HG02938 (cell line): Measurements from ENCODE around the gene TRIOBP.
"Not testable (repeated sequence)": the region's sequence is repeated elsewhere in the genome, so short reads cannot be mapped to it uniquely, and the experiment has no call there.

Source experiments
- ATAC-seq: cut with Tn5 transposase; IDR thresholded peaks from one replicate; pipeline ENCODE4 v1.9.1; 2021; ENCODE audit warnings: mild to moderate bottlenecking, moderate library complexity; ENCODE audit not compliant: unreplicated experiment

TRIOBP gene

DNA sequence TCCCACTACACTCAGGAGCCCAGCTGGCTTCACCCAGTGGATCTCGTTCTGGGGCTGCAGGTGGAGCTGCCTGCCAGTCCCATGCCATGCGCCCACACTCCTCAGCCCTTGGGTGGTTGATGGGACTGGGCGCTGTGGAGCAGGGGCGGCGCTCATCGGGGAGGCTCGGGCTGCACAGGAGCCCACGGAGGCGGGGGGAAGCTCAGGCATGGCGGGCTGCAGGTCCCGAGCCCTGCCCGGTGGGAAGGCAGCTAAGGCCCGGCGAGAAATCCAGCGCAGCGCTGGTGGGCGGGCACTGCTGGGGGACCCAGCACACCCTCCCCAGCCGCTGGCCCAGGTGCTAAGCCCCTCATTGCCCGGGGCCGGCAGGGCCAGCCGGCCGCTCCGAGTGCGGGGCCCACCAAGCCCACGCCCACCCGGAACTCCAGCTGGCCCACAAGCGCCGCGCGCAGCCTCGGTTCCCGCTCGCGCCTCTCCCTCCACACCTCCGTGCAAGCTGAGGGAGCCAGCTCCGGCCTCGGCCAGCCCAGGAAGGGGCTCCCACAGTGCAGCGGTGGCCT lies 21.0 kb downstream of the TRIOBP start:
- ATAC-seq: not testable (repeated sequence)

DNA sequence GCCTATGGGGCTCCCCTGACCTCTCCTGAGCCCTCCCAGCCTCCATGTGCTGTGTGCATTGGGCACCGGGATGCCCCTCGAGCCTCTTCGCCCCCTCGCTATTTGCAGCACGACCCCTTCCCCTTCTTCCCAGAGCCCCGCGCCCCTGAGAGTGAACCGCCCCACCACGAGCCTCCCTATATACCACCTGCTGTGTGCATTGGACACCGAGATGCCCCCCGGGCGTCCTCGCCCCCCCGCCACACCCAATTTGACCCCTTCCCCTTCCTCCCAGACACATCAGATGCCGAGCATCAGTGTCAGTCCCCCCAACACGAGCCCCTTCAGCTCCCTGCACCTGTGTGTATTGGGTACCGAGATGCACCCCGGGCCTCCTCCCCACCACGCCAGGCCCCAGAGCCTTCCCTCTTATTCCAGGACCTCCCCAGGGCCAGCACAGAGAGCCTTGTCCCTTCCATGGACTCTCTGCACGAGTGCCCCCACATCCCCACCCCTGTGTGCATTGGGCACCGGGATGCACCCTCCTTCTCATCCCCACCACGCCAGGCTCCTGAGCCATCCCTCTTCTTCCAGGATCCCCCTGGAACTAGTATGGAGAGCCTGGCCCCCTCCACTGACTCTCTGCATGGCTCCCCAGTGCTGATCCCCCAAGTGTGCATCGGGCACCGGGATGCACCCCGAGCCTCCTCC lies 28.8 kb downstream of the TRIOBP start:
- no peak for ATAC-seq

DNA sequence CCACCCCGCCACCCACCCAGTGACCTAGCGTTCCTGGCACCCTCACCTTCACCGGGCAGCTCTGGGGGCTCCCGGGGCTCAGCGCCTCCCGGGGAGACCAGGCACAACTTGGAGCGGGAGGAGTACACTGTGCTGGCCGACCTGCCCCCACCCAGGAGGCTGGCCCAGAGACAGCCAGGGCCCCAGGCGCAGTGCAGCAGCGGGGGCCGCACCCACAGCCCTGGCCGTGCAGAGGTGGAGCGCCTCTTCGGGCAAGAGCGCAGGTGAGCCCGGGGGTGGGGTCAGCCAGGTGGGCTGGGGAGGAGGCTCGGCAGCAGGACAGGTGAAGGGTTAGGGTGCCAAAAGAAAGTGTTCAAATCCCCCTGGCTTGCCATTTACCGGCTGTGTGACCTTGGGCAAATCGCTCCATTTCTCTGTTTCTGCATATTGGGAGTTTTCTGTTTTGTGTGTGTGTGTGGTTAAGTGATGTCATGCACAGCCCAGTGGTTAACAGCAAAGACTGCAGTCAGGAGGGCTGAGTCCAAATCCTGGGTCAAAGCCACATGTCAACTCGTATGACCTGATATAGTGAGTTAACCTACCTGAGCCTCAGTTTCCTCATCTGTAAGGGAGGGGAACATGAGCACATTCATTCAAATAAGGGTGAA lies 29.5 kb downstream of the TRIOBP start:
- ATAC-seq: no peak

DNA sequence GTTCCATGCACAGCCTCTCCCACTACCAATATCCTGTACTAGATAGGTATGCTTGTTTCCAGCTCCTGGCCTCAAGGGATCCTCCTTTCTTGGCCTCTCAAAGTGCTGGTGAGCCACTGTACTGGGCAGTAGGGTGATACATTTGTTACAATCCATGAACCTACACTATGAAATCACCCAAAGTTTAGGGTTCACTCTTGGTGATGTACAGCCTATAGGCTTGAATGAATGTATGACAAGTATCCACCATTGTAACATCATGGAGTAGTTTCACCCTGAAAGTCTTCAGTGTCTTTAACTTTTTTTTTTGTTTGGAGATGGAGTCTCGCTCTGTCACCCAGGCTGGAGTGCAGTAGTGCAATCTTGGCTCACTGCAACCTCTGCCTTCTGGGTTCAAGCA lies 31.8 kb downstream of the TRIOBP start:
- ATAC-seq: no peak

DNA sequence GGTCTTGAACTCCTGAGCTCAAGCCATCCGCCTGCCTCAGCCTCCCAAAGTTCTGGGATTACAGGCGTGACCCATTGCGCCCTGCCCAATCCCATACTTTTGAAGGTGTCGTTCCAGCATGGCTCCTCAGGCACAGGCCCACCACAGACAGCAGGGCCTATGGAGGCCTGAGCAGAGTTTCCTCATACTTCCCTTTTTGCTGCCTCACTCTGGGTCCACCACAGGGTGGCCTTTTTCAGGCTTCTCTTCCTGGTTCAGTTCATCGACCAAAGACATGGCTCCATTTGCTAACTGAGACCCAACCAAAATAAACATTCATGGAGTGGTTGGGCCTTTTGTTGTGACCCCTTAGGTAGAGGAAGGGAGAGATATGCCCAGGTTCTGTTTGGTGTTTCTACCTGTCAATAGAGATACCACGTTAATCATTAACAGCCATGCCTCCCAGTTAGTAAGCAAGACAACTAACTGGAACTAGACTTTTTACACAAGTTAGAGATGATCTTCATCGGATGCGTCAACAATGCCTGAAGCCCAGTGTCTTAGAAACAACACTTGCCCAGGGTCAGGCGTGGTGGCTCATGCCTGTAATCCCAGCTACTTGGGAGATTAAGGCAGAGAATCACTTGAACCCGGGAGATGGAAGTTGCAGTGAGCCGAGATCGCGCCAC lies 35.1 kb downstream of the TRIOBP start:
- ATAC-seq: no peak

DNA sequence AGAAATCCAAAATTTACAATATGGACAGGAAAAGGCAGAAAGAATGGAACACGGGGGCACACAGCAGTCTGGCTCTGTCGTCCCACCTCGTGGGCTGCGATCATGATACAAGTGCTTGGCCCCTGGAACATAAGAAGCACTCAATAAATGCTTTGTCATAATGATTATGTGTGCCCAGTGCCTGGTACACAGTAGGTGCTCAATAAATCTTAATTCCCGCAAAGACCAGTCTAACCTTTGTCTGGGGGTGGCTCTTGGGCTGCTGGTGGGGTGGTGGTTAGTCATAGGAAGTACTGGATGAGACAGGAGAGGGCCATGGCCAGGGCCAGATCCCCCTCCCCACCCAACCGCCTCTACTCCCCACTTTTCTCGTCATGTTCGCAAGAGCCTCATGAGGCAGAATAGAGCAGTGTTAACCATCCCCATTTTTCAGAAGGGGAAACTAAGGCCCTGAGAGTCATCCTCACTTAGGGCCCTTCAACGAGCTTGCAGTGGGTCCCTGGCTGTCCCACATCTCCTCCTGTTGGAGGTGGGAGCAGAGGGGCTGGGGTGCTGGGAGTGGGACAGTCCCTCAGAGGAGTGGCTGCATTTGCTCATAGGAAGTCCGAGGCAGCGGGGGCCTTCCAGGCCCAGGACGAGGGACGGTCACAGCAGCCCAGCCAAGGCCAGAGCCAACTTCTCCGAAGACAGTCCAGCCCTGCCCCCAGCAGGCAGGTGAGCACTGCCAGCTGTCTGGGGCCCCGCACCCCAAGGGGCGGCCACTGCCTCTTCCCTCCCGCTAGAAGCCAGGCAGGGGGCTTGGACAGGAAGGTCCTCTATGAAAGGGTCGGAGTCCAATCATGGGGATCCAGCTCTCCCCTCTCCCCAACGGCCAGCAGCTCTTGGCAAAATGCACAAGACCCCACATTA lies 36.1 kb downstream of the TRIOBP start:
- ATAC-seq: no peak

DNA sequence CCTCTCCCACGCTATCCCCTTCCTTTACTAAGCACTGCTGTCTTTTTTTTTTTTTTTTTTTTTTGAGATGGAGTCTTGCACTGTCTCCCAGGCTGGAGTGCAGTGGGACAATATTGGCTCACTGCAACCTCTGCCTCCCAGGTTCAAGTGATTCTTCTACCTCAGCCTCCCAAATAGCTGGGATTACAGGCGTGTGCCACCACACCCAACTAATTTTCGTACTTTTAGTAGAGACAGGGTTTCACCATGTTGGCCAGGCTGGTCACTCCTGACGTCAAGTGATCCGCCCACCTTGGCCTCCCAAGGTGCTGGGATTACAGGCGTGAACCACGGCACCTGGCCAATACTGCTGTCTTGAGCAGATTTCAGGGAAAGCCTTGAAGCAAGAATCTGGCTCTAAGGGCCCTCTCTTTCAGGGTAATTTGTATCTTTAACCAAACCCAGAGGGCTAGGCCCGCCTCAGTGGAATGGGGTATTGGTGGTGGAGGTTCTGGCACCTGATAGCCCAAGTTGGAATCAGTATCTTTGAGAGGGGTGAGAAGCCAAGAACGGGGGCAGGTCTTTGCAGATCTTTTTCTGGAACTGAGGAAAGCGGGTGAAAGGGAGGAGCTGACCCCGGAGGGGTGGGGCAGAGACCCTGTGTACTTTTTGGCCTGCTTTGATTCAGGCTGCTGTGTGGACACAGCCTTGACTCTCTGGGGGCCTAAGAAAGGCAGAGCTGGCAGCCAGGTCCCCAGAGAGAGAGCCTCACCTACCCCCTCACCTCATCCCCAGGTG lies 37.0 kb downstream of the TRIOBP start:
- no peak for ATAC-seq

DNA sequence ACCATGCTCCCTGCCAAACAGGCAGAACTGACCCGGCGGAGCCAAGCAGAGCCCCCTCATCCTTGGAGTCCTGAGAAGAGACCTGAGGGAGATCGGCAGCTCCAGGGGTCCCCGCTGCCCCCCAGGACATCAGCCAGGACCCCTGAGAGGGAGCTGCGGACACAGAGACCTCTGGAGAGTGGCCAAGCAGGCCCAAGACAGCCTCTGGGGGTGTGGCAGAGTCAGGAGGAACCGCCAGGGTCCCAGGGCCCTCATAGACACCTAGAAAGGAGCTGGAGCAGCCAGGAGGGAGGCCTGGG lies 37.5 kb downstream of the TRIOBP start:
- ATAC-seq: no peak

DNA sequence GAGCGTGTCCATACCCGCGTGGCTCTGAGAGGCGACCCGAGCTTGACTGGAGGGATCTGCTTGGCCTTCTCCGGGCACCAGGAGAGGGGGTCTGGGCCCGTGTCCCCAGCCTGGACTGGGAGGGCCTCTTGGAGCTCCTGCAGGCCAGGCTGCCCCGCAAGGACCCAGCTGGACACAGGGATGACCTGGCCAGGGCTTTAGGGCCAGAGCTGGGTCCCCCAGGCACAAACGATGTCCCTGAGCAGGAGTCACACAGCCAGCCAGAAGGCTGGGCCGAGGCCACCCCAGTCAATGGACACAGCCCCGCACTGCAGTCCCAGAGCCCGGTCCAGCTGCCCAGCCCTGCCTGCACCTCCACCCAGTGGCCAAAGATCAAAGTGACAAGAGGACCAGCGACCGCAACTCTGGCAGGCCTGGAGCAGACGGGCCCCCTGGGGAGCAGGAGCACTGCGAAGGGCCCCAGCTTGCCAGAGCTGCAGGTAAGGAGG lies 38.2 kb downstream of the TRIOBP start:
- ATAC-seq: no peak

DNA sequence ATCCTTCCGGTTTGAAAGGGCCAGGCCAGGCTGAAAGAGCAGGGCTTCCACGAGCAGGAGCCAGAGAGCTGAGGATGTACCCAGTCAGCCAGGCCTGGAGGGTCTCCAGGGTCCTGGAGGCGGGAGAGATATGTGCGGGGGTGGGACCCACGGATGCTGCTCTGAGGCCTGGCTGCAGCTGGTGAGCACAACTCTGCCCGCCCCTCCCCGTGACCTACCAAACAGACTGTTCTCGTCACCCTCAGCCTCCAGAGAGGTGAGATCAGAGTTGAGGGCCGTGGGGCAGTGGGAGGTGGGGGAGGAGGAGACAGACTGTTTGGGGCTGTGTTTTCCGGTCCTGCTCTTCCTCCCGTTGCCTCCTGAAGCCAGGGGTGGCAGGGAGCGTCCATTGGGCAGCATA lies 42.2 kb downstream of the TRIOBP start:
- no peak for ATAC-seq

DNA sequence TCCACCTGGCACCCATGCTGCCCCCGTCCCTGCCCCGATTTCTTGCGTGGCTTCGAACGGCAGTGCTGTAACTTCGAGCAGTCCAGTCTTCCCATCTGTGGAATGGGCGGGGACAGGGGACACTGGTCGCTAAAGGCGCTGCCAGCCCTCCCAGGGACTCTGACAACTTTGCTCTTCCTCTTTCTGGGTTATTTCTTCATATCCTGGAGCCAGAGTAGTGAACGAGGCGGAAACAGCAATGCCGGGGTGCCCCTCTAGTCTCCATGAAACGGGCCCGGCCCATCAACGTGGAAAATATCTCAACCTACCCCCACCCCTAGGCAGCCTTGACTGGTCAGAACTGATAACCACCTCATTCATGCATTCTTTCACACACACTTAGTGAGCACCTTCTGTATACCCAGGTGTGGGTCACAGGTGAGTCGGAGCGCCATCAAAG lies 42.8 kb downstream of the TRIOBP start:
- ATAC-seq: no peak

DNA sequence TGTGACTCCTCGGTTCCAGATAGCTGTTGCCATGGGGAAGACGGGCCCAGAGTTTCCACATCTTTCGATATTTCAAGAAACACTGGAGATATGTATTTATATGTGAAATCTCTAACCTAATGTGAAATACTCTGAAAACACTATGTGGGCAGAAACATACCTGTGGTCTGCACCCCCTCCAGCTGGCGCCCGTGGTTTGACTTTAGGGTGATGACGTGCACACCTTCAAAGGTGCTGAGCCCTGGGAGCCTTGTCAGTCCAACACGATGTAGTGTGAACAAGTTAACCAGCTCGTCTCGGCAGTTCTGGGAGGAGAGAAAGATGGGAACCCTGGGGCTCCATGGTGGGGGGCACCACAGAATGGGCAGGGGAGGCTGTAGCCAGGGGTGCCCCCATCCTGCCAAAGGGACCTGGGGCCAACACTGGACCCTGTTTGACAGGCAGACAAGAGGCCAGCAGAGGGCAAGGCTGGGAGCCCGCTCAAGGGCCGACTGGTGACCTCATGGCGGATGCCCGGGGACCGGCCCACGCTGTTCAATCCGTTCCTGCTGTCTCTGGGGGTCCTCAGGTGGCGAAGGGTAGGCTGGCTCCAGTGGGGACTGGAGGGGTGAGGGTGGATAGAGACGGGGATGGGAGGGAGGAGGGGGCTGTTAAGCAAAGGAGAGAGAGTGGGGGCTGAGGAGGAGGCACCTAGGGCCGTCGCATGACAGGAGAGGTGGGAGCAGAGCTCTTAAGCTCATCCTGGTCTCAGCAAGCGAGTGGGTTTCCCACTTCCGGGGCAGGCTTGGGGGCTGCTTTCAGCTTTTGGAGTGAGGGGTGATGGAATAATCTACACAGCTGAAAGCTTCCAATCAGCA lies 43.8 kb downstream of the TRIOBP start:
- ATAC-seq: no peak

DNA sequence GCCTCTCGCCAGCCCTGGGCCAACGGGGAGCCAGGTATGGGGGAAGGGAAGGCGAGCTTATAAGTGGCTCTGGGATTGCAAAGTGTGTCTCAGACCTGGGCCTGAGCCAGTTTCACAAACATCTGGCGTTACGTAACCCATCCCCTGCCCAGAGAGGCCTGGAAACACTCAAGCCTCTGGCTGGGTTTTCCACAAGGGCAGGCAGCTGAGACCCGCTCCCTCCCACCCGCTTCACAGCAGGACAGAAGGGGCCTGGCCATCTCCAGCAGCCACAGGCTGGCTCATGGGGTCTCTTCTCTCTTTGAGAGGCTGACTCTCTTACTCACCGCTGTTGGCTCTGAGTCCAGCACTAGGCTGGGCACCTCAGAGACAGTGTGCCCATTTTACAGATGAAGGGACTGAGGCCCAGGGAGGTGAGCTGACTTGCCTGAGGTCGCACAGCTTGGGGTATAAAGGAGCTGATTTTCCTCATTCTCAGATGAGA lies 44.5 kb downstream of the TRIOBP start:
- ATAC-seq: no peak

DNA sequence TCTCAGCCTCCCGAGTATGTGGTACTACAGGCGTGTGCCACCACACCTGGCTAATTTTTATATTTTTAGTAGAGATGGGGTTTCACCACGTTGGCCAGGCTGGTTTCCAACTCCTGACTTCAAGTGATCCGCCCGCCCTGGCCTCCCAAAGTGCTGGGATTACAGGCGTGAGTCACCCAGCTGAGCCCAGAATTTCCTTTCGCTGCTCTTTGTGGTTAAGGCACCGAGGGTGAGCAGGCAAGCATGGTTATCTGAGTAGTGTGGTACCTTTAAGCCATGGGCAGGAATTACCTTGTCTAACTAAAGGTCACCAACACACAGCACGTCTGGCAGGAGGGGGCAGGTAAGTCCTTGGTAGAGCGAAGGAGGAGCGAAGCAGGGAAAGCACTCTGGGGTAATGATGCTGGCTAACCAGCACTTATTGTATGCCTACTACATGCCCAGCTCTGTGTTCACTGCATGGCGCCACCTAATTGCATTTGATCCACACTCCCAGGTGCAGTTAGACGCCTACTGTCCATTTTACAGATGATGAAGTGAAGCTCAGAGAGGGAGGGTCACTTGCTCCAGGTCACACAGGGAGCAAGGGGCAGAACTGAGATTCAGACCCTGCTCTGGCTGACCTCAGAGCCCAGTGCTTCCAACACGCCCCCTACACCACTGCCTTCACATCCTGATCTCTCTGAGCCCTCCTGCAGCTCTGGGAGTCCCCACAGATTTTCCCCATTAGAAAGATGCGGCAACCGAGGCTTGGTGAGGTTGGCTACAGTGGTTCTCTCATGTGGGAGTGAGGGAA lies 45.7 kb downstream of the TRIOBP start:
- ATAC-seq: no peak

DNA sequence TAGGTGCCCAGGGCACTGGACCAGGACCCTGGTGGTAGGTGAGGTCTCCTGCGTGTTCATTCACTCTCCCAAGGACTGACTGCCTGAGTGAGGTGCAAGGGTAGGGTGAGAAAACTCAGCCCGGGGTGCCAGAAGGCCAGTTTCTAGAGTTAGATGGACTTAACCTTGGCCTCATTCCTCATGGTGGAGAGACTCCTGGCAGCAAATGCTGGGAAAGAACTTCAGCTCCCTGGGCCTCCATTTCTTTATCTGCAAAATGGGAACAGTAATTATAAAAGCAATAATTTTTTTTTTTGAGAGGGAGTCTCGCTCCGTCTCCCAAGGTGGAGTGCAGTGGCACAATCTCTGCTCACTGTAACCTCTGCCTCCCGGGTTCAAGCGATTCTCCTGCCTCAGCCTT lies 47.7 kb downstream of the TRIOBP start:
- ATAC-seq: no peak

DNA sequence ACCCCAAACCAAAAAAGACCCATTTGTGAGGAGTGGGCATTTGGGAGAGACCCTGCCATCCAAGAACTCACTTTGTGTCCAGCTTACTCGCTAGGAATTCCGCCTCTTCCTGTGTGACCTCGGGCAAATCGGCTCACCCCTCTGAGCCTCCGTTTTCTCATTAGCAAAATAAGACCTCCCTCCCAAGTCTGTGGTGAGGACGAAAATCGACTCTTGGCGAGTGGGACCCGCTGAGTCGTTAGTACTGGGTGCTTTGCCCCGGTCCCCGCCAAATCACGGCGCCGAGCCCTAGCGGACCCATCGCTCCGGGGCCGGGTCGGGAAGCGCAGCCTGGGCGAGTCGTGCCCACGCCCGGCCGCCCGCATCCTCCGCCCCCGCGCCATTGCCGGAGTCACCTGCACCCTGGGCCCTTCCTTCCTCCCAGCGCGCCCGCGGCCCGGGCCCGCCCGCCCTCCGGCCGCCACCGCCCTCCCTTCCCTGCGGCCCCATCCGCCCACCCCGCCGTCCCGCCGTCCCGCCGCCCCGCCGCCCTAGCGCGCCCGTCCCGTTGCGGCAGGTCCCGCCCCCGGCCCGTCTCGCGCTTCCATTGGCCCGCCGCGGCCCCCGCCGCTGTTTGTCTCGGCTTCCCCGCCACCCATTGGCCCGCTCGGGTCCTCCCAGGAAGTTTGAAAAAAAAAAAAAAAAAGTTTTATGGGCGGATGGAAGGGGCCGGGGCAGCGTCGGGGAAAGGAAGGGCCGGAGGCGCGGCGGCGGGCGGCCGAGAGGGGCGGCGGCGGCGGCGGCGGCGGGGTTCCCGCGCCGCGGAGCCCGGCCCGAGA lies 48.9 kb downstream of the TRIOBP start:
- peak; percentile 63 for ATAC-seq

DNA sequence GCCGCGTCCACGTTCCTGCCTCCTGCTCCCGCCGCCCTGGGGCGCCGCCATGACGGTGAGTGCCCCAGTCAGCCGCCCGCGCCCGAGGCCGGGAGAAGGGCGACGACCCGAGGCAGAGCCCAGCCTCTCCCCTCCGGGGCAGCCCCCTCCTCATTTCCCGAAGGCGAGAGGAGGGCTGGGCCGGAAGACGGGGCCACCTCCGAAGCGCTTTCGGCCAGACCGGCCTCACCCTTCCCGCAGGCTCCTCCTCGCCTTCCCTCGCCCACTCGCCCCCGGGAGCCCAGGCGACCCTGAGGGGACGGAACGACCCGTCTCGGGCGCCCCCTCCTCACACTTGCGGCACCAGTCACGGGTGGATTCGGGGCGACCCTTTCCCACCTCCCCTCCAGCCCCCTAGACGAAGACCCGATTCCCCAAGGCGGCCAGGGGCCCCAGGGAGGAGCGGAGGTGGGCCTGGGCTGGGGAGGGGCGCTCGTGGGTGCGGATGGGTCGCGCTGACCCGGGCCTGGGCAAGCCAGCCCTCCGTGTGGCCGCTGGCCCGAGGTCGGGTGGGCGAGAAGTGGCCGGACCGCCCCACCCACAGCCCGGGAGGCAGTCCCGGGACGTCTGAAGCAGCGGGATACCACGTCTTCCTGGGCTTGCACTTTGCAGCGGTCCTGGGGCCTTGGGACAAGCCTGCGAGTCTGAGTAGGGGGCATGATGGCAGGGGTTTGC lies 49.7 kb downstream of the TRIOBP start:
- peak; percentile 11 for ATAC-seq
